ENCODE results near the gene RBBP8.

RBBP8 gene

GRCh38 chr18:22987547-22988189 is 54.5 kb downstream of the RBBP8 start:
- FAIRE-seq (no peak), DNase-seq (ENCODE audit: insufficient read length, low spot score) (no peak)

GRCh38 chr18:22988208-22988607 is 55.1 kb downstream of the RBBP8 start:
- DNase-seq (ENCODE audit: insufficient read length, low spot score) (peak; percentile 8), FAIRE-seq (peak; percentile 75)

GRCh38 chr18:22998344-22998743 is 65.2 kb downstream of the RBBP8 start:
- FAIRE-seq (no peak), DNase-seq (ENCODE audit: insufficient read length, low spot score) (no peak)

GRCh38 chr18:22999212-22999611 is 66.1 kb downstream of the RBBP8 start:
- no peak for DNase-seq (ENCODE audit: insufficient read length, low spot score)
- FAIRE-seq = no peak

- FAIRE-seq (no peak), DNase-seq (ENCODE audit: insufficient read length, low spot score) (no peak)
Observed at GRCh38 chr18:22999647-23000046, 66.5 kb downstream of the RBBP8 start.

GRCh38 chr18:23003289-23003688 is 70.2 kb downstream of the RBBP8 start:
- no peak for DNase-seq (ENCODE audit: insufficient read length, low spot score)
- FAIRE-seq = no peak

GRCh38 chr18:23012249-23012648 is 79.1 kb downstream of the RBBP8 start:
- DNase-seq (ENCODE audit: insufficient read length, low spot score) (no peak), FAIRE-seq (peak; percentile 68)

GRCh38 chr18:23020555-23021294 is 87.6 kb downstream of the RBBP8 start:
- no peak for DNase-seq (ENCODE audit: insufficient read length, low spot score)
- FAIRE-seq = peak; percentile 71

- DNase-seq (ENCODE audit: insufficient read length, low spot score) (no peak), FAIRE-seq (no peak)
Observed at GRCh38 chr18:23021623-23022022, 88.5 kb downstream of the RBBP8 start.

GRCh38 chr18:23032030-23032582 is 99.0 kb downstream of the RBBP8 start:
- DNase-seq (ENCODE audit: insufficient read length, low spot score) (no peak), FAIRE-seq (no peak)

GRCh38 chr18:23033056-23033455 is 99.9 kb downstream of the RBBP8 start:
- FAIRE-seq = no peak
- DNase-seq (ENCODE audit: insufficient read length, low spot score) = no peak

GRCh38 chr18:23036660-23037201 is 103.6 kb downstream of the RBBP8 start:
- FAIRE-seq (no peak), DNase-seq (ENCODE audit: insufficient read length, low spot score) (no peak)

- DNase-seq (ENCODE audit: insufficient read length, low spot score) (no peak), FAIRE-seq (no peak)
Observed at GRCh38 chr18:23037646-23038045, 104.5 kb downstream of the RBBP8 start.

GRCh38 chr18:23038712-23039111 is 105.6 kb downstream of the RBBP8 start:
- DNase-seq (ENCODE audit: insufficient read length, low spot score) (no peak), FAIRE-seq (no peak)

- no peak for DNase-seq (ENCODE audit: insufficient read length, low spot score)
- FAIRE-seq = no peak
Observed at GRCh38 chr18:23042133-23042532, 109.0 kb downstream of the RBBP8 start.

- DNase-seq (ENCODE audit: insufficient read length, low spot score) = no peak
- no peak for FAIRE-seq
Observed at GRCh38 chr18:23043803-23044376, 110.8 kb downstream of the RBBP8 start.

- no peak for FAIRE-seq
Observed at GRCh38 chr18:23049698-23050373, 116.7 kb downstream of the RBBP8 start.

GRCh38 chr18:23053776-23054457 is 120.8 kb downstream of the RBBP8 start:
- DNase-seq (ENCODE audit: insufficient read length, low spot score) = no peak
- FAIRE-seq = no peak

More at GRCh38 chr18:23049698-23050373, 116.7 kb downstream of the RBBP8 start:
- DNase-seq (ENCODE audit: insufficient read length, low spot score) = no peak

GRCh38 chr18:23054553-23054952 is 121.4 kb downstream of the RBBP8 start:
- DNase-seq (ENCODE audit: insufficient read length, low spot score) (no peak), FAIRE-seq (no peak)

GRCh38 chr18:23056315-23056714 is 123.2 kb downstream of the RBBP8 start:
- DNase-seq (ENCODE audit: insufficient read length, low spot score) (no peak), FAIRE-seq (no peak)

Data from GM19239 (cell line).